ENCODE measurements around the gene CAV2. TPM values are rescaled to one million over a fixed set of nuclear protein-coding genes. Genes with fewer than 3 reads are reported as not detected.

Gene CAV2
- total RNA-seq, 6 donors from 2014 or later: 56.6 to 385 (median 183) TPM

DNA sequence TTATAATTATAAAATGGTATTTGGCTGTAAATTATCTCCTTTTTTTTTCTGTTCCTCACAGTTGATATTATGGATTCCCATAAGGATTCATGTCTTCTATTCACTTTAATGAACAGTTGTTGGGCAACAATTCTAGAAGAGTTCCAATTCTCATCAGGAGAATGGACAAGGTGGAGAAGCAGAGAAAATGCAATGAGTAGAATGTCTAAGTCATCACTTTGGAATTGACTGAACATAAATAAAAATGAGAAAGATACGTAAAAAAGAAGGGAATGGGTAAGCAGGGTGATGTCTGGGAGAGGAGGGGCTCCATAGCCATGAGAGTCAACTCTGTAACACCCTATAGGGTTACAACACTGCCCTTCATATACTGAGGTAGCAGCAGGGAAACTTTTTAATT is 1.8 kb upstream of the CAV2 start:
- WGBS, 2 donors: 85 to 89% methylated on average over 1 of the region's 1 CpG
- TF ChIP-seq EP300 (IDR thresholded peaks at IDR 0.05): no peak
- TF ChIP-seq, protein P1, sequence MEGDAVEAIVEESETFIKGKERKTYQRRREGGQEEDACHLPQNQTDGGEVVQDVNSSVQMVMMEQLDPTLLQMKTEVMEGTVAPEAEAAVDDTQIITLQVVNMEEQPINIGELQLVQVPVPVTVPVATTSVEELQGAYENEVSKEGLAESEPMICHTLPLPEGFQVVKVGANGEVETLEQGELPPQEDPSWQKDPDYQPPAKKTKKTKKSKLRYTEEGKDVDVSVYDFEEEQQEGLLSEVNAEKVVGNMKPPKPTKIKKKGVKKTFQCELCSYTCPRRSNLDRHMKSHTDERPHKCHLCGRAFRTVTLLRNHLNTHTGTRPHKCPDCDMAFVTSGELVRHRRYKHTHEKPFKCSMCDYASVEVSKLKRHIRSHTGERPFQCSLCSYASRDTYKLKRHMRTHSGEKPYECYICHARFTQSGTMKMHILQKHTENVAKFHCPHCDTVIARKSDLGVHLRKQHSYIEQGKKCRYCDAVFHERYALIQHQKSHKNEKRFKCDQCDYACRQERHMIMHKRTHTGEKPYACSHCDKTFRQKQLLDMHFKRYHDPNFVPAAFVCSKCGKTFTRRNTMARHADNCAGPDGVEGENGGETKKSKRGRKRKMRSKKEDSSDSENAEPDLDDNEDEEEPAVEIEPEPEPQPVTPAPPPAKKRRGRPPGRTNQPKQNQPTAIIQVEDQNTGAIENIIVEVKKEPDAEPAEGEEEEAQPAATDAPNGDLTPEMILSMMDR (IDR thresholded peaks at IDR 0.05): no peak
- TF ChIP-seq POLR2AphosphoS5 (IDR thresholded peaks at IDR 0.05): no peak
- no peak for TF ChIP-seq POLR2A (IDR thresholded peaks at IDR 0.05)
- DNase-seq: no peak
- Histone ChIP-seq H3K4me3 (no peak overlapping the region), H3K4me1 (peaks cover 4 to 28% (median 11%) of the 10 kb centered on the region in 4 donors), H3K27me3 (no peaks in the 10 kb centered on the region), H3K27ac (peak overlapping the region in 1 of 4 donors; percentile 30), H3K36me3 (no peaks in the 10 kb centered on the region), H3K9me3 (no peaks in the 10 kb centered on the region)
- ATAC-seq (ENCODE audit: low FRiP score in 2 of 2): no peak

DNA sequence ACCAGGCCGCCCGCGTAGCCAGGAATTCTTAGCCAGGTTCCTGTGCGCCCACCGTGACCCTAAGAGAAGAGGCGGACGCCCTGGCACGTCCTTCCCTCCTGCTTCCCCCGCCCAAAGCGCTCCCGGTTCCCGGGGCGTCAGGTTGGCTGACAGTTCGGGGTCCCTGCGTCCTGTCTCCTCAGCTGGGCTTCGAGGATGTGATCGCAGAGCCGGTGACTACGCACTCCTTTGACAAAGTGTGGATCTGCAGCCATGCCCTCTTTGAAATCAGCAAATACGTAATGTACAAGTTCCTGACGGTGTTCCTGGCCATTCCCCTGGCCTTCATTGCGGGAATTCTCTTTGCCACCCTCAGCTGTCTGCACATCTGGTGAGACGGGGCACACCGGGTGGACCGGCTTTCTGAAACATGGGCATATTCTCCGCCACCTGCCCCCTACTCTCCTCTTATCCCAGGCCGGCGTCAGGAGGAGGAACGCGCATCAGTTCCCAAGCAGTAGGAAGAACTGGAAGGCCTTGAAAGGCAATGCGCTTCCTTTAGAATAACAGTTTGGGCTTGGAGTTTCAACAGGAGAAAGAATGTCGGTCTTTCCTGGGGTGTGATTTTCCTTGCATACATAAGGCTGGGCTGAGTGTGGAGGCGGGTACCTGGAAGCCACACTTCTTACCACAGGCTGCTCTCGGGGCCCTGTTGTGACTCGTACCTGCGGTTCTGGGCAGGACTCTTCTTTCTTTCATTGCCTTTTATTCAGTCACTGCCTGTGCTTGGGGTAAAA is 728 bp downstream of the CAV2 start:
- H3K4me3 ChIP-seq: peak overlapping the region; percentile 64 to 79 (median 72)
- H3K36me3 ChIP-seq: no peaks in the 10 kb centered on the region
- peak in 2 of 4 donors; percentile 21 to 48 for TF ChIP-seq POLR2A (IDR thresholded peaks at IDR 0.05)
- TF ChIP-seq, protein P1 (IDR thresholded peaks at IDR 0.05): no peak
- ATAC-seq (ENCODE audit: low FRiP score in 2 of 2) (peak; percentile 57 to 61), DNase-seq (peak in 1 of 2 donors; percentile 62)
- peak overlapping the region; percentile 92 to 99 (median 95) for H3K27ac ChIP-seq
- 4 to 15% methylated on average over 10 to 23 of the region's 36 CpGs for WGBS, 2 donors
- peaks cover 7 to 32% (median 14%) of the 10 kb centered on the region in 4 donors for H3K4me1 ChIP-seq
- no peaks in the 10 kb centered on the region for H3K9me3 ChIP-seq
- H3K27me3 ChIP-seq: no peaks in the 10 kb centered on the region

DNA sequence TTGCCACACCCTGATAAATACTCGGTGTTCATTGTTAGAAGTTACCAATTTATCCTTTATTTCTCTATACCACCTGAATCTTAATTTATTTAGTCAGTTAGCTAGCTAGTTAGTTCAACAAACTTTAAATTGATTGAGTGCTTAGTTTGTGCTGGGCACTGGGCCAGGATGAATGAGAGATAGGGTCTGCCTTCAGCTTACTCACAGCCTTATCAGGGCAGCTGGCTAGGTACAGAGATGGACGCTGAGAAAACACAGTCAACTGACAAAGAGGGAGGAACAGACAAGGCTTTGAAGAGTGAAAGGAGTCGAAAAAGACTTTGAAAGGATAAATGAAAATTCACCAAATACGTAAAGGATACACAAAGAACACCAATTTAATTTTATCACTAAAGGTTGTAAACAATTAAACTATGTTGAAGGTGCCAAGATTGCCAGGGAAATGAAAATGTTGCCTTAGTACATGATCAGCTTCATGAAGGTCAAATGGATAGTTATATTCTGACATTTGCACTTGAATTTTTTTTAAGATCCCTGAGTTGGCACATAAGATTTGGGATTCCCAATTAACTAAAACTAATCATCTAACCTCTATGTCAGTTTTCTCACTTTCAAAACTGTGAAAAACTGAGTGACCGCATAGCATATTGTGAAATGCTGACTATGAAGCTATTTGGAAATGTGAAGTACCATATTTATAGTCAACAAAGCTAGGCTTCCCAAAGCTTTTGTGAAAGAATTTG is 2.1 kb downstream of the CAV2 start:
- WGBS, 2 donors: 43 to 48% methylated on average over 5 of the region's 5 CpGs
- DNase-seq (no peak), ATAC-seq (ENCODE audit: low FRiP score in 2 of 2) (no peak)
- Histone ChIP-seq H3K36me3 (peaks cover 0 to 10% (median 0%) of the 10 kb centered on the region in 4 donors), H3K4me1 (peaks cover 7 to 32% (median 14%) of the 10 kb centered on the region in 4 donors), H3K27ac (peak overlapping the region; percentile 92 to 99 (median 95)), H3K4me3 (peak overlapping the region; percentile 17 to 79 (median 72)), H3K9me3 (no peaks in the 10 kb centered on the region), H3K27me3 (no peaks in the 10 kb centered on the region)
- TF ChIP-seq POLR2AphosphoS5 (IDR thresholded peaks at IDR 0.05): no peak
- TF ChIP-seq EP300 (IDR thresholded peaks at IDR 0.05): no peak
- no peak for TF ChIP-seq POLR2A (IDR thresholded peaks at IDR 0.05)
- TF ChIP-seq, protein P1 (IDR thresholded peaks at IDR 0.05): no peak

DNA sequence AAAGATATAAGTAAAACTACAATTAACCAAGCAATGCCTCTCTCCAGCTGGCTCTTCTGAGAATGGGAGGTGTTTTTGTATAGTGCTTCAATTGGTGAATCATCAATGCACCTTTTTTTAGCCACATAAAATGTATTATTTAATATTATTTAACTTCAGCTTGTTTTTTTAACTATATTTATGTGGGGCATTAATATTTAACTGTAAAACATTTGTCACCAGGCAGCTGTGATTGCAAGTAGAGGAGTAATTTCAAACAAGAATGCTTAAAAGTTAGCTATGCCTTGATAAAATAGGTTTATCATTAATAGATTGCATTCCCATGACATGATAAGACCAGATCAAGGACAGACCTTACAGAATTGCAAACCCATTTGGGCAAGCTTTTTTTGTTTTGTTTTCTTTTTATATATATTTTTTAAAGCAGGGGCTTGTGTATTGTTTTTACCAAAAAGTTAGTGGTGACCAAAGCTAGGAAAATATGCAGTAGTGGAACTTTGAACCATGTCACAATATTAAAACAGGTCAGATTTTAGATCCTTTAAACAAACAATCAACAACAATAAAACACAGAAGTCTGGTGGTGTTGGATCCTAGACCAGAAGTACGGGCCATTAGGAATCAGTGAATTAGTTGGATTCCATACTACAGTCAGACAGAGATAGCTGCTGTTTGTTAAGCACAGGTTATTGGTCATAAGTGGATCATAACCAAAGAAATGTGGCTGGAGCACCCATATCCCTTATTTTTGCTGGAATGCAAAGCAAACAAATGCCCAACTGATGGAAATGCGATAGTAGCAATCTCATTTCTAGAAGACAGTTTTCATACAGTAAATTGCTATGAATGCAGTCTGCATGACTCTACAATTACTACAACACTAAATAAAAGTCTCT is 2.9 kb downstream of the CAV2 start:
- 67 to 71% methylated on average over 2 of the region's 2 CpGs for WGBS, 2 donors
- Histone ChIP-seq H3K4me3 (peak overlapping the region in 2 of 4 donors; percentile 78 to 79), H3K9me3 (no peaks in the 10 kb centered on the region), H3K27me3 (no peaks in the 10 kb centered on the region), H3K27ac (peak overlapping the region; percentile 19 to 99 (median 94)), H3K4me1 (peaks cover 7 to 32% (median 15%) of the 10 kb centered on the region in 4 donors), H3K36me3 (peaks cover 0 to 17% (median 0%) of the 10 kb centered on the region in 4 donors)
- TF ChIP-seq EP300 (IDR thresholded peaks at IDR 0.05): no peak
- TF ChIP-seq, protein P1 (IDR thresholded peaks at IDR 0.05): no peak
- no peak for TF ChIP-seq POLR2A (IDR thresholded peaks at IDR 0.05)
- TF ChIP-seq POLR2AphosphoS5 (IDR thresholded peaks at IDR 0.05): no peak
- ATAC-seq (ENCODE audit: low FRiP score in 2 of 2) (no peak), DNase-seq (no peak)

All from upper lobe of left lung (tissue), 6 donors.